ENCODE data around the gene CLCN6. TPM values are rescaled to one million over a fixed set of nuclear protein-coding genes. Genes with fewer than 3 reads are reported as not detected.

CLCN6 gene
- polyA plus RNA-seq, 1 donor from 2014 or later = 12.5 TPM

DNA sequence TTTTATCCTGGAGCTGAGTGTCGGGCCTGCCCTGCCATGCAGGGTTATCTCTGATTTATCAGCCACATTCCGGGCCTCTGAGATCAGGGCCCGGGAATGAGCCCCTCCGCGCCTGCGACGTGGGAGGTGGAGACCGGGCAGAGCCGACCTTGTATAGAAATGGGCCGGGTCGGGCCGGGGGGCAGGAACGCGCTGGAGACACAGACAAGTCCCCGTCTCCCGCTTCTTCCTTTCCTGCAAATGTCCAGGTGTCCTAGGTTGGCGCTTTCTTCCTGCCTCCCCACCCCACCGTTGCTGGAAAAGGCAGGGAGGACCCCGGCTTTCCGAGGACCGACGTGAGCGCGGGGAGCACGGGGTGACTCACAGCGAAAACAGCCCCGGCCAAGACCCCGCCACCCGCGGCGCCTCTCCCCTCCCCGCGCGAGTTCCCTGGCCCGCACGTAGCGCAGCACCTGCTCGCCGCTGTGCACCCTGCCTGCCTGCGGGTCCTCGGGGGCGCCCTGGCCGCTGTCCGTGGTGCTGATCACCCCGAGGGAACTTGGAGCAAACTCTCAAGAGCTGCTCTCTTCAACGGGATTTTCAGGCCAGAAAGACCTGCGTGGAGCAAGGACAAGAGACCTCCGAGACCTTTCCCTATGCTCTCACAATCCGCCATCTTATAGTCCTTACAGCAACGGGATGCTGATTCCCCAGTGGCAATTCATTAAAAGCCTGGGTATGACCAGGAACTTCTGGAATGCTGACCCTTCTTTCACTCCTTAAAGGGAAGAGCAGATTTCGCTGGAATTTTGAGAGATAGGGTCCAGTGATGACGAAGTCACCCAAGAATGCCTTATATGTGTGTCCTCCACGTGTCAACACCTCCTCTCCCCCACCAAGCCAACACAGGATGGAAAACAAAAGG lies 53.2 kb downstream of the CLCN6 start:
- H4K20me1 ChIP-seq (ENCODE audit: insufficient read depth) = no peaks in the 10 kb centered on the region
- H3K9me2 ChIP-seq (ENCODE audit: insufficient read depth, low read length) = no peaks in the 10 kb centered on the region
- no peak overlapping the region for H2AFZ ChIP-seq (ENCODE audit: low read depth, low read length)
- no peak for TF ChIP-seq POLR2AphosphoS5 (IDR thresholded peaks at IDR 0.05)
- TF ChIP-seq, protein P1, sequence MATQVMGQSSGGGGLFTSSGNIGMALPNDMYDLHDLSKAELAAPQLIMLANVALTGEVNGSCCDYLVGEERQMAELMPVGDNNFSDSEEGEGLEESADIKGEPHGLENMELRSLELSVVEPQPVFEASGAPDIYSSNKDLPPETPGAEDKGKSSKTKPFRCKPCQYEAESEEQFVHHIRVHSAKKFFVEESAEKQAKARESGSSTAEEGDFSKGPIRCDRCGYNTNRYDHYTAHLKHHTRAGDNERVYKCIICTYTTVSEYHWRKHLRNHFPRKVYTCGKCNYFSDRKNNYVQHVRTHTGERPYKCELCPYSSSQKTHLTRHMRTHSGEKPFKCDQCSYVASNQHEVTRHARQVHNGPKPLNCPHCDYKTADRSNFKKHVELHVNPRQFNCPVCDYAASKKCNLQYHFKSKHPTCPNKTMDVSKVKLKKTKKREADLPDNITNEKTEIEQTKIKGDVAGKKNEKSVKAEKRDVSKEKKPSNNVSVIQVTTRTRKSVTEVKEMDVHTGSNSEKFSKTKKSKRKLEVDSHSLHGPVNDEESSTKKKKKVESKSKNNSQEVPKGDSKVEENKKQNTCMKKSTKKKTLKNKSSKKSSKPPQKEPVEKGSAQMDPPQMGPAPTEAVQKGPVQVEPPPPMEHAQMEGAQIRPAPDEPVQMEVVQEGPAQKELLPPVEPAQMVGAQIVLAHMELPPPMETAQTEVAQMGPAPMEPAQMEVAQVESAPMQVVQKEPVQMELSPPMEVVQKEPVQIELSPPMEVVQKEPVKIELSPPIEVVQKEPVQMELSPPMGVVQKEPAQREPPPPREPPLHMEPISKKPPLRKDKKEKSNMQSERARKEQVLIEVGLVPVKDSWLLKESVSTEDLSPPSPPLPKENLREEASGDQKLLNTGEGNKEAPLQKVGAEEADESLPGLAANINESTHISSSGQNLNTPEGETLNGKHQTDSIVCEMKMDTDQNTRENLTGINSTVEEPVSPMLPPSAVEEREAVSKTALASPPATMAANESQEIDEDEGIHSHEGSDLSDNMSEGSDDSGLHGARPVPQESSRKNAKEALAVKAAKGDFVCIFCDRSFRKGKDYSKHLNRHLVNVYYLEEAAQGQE (IDR thresholded peaks at IDR 0.05; ENCODE audit: borderline replicate concordance) = peak; percentile 90
- H3K79me2 ChIP-seq (replicated peaks; ENCODE audit: insufficient read depth, low read length) = no peaks in the 10 kb centered on the region
- no peaks in the 10 kb centered on the region for H3K9me3 ChIP-seq (ENCODE audit: low read length)
- H3K27me3 ChIP-seq (ENCODE audit: insufficient read depth, low read depth, low read length) = peaks cover 50% of the 10 kb centered on the region
- H3K36me3 ChIP-seq (ENCODE audit: insufficient read depth, low read length) = no peaks in the 10 kb centered on the region
- H3K4me3 ChIP-seq (ENCODE audit: low read length) = peak overlapping the region; percentile 43
- H3K9ac ChIP-seq (ENCODE audit: low read length) = no peak overlapping the region
- no peaks in the 10 kb centered on the region for H3F3A ChIP-seq (ENCODE audit: insufficient read depth, low read length, poor library complexity, severe bottlenecking)
- H3K27ac ChIP-seq (ENCODE audit: low read length) = no peak overlapping the region
- H3K4me2 ChIP-seq (ENCODE audit: low read length) = no peak overlapping the region

DNA sequence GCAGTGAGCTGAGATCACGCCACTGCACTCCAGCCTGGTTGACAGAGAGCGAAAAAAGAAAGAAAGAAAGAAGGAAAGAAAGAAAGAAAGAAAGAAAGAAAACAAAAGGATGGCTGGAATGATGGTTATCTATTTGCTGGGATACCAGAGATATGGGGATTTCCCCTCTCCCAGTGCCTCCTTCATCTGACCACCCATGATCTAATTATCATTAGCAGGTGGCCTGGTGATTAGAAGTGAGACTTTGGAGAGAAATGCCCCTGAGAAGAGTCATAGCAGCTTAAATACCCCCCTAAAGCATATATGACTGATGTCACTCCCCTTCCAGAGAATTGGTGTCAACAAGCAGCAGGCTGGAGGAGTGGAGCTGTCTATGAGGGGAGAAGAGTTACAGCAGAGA lies 54.1 kb downstream of the CLCN6 start:
- Histone ChIP-seq H3K4me2 (ENCODE audit: low read length) (no peak overlapping the region), H3K79me2 (replicated peaks; ENCODE audit: insufficient read depth, low read length) (no peaks in the 10 kb centered on the region), H4K20me1 (ENCODE audit: insufficient read depth) (no peaks in the 10 kb centered on the region), H3K9ac (ENCODE audit: low read length) (no peak overlapping the region), H3K27me3 (ENCODE audit: insufficient read depth, low read depth, low read length) (peaks cover 50% of the 10 kb centered on the region), H3K4me3 (ENCODE audit: low read length) (no peak overlapping the region), H2AFZ (ENCODE audit: low read depth, low read length) (no peak overlapping the region), H3K27ac (ENCODE audit: low read length) (peak overlapping the region; percentile 2), H3K9me2 (ENCODE audit: insufficient read depth, low read length) (no peaks in the 10 kb centered on the region), H3F3A (ENCODE audit: insufficient read depth, low read length, poor library complexity, severe bottlenecking) (no peaks in the 10 kb centered on the region), H3K36me3 (ENCODE audit: insufficient read depth, low read length) (no peaks in the 10 kb centered on the region), H3K9me3 (ENCODE audit: low read length) (no peaks in the 10 kb centered on the region)
- TF ChIP-seq POLR2AphosphoS5 (IDR thresholded peaks at IDR 0.05) (no peak), EZH2 (IDR thresholded peaks at IDR 0.05; ENCODE audit: borderline replicate concordance, insufficient read depth, low read length, poor library complexity, severe bottlenecking) (no peak), MXI1 (conservative IDR thresholded peaks at IDR 0.05; ENCODE audit: poor library complexity, severe bottlenecking) (no peak), TAF1 (IDR thresholded peaks at IDR 0.05; ENCODE audit: low read depth) (no peak)
- TF ChIP-seq, protein P2, sequence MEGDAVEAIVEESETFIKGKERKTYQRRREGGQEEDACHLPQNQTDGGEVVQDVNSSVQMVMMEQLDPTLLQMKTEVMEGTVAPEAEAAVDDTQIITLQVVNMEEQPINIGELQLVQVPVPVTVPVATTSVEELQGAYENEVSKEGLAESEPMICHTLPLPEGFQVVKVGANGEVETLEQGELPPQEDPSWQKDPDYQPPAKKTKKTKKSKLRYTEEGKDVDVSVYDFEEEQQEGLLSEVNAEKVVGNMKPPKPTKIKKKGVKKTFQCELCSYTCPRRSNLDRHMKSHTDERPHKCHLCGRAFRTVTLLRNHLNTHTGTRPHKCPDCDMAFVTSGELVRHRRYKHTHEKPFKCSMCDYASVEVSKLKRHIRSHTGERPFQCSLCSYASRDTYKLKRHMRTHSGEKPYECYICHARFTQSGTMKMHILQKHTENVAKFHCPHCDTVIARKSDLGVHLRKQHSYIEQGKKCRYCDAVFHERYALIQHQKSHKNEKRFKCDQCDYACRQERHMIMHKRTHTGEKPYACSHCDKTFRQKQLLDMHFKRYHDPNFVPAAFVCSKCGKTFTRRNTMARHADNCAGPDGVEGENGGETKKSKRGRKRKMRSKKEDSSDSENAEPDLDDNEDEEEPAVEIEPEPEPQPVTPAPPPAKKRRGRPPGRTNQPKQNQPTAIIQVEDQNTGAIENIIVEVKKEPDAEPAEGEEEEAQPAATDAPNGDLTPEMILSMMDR (IDR thresholded peaks at IDR 0.05; ENCODE audit: poor library complexity, severe bottlenecking) = no peak

DNA sequence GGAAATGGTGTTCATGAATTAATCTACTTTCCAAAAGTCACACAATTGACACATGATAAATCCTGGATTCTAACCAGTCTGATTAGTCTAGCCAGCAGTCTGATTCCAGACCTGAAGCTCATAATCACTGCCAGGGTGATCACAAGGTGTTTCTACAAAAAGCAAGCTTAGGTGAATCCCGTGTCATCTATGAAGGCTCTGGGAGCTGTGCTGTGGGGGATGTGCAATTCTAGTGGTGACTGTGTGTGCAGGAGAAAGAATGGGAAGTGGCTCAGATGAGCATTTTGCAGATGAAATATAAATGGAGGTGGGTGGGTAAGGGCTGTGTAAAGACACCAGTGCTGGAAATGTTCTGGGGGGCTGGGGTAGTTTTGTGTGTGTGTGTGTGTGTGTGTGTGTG lies 54.6 kb downstream of the CLCN6 start:
- peak overlapping the region; percentile 16 for H3K4me3 ChIP-seq (ENCODE audit: low read length)

More for the DNA sequence above, 54.6 kb downstream of the CLCN6 start:
- Histone ChIP-seq H3K4me2 (ENCODE audit: low read length) (no peak overlapping the region), H4K20me1 (ENCODE audit: insufficient read depth) (no peaks in the 10 kb centered on the region), H3K27ac (ENCODE audit: low read length) (peak overlapping the region; percentile 2), H3K36me3 (ENCODE audit: insufficient read depth, low read length) (no peaks in the 10 kb centered on the region), H3K9me2 (ENCODE audit: insufficient read depth, low read length) (no peaks in the 10 kb centered on the region), H3K27me3 (ENCODE audit: insufficient read depth, low read depth, low read length) (peaks cover 50% of the 10 kb centered on the region), H2AFZ (ENCODE audit: low read depth, low read length) (no peak overlapping the region), H3F3A (ENCODE audit: insufficient read depth, low read length, poor library complexity, severe bottlenecking) (no peaks in the 10 kb centered on the region), H3K9me3 (ENCODE audit: low read length) (no peaks in the 10 kb centered on the region), H3K79me2 (replicated peaks; ENCODE audit: insufficient read depth, low read length) (no peaks in the 10 kb centered on the region), H3K9ac (ENCODE audit: low read length) (no peak overlapping the region)
- no peak for TF ChIP-seq EP300 (conservative IDR thresholded peaks at IDR 0.05; ENCODE audit: poor library complexity, severe bottlenecking)
- TF ChIP-seq, protein P2 (IDR thresholded peaks at IDR 0.05; ENCODE audit: poor library complexity, severe bottlenecking) = no peak
- TF ChIP-seq TAF1 (IDR thresholded peaks at IDR 0.05; ENCODE audit: low read depth) = no peak
- no peak for TF ChIP-seq SMC3 (conservative IDR thresholded peaks at IDR 0.05; ENCODE audit: poor library complexity)
- TF ChIP-seq, protein P1 (IDR thresholded peaks at IDR 0.05; ENCODE audit: borderline replicate concordance) = no peak
- no peak for TF ChIP-seq EZH2 (IDR thresholded peaks at IDR 0.05; ENCODE audit: borderline replicate concordance, insufficient read depth, low read length, poor library complexity, severe bottlenecking)
- no peak for TF ChIP-seq MXI1 (conservative IDR thresholded peaks at IDR 0.05; ENCODE audit: poor library complexity, severe bottlenecking)
- no peak for TF ChIP-seq POLR2AphosphoS5 (IDR thresholded peaks at IDR 0.05)
- TF ChIP-seq RAD21 (conservative IDR thresholded peaks at IDR 0.05) = no peak
